Measurements from ENCODE around the gene GOLGA3.

DNA sequence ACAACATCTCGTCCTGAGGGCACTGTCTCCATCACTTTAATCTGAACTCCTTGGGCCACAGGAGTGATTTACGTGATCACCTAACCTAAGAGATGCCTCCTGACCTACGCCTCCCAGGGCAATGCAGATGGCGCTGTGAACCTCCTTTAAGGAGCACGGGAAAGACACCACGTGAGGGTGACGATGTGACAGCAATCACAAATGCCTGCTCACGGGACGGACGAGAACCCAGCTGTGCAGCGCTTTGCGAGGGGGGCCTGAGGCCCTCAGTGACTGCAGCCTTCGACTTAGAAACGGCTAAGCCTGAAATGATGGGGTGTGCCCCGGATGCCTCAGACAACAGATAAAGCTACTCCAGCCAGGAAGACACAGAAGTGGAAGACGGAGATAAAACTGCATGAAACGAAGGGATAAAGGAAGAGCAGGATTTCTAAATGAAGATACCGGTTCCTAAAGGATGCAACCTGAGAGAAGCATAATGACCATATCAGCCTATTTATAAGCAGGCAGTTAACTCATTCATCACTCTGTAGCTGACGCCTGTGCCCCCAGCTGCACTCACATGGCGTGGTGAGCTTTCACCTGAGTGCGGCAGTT lies 13.9 kb upstream of the GOLGA3 start:
- no peak for TF ChIP-seq KAT2A (conservative IDR thresholded peaks at IDR 0.05; ENCODE audit: control insufficient read depth, low read depth, low read length)
- TF ChIP-seq RFX5 (IDR thresholded peaks at IDR 0.05; ENCODE audit: low read depth, low read length) = no peak
- TF ChIP-seq, protein P1, sequence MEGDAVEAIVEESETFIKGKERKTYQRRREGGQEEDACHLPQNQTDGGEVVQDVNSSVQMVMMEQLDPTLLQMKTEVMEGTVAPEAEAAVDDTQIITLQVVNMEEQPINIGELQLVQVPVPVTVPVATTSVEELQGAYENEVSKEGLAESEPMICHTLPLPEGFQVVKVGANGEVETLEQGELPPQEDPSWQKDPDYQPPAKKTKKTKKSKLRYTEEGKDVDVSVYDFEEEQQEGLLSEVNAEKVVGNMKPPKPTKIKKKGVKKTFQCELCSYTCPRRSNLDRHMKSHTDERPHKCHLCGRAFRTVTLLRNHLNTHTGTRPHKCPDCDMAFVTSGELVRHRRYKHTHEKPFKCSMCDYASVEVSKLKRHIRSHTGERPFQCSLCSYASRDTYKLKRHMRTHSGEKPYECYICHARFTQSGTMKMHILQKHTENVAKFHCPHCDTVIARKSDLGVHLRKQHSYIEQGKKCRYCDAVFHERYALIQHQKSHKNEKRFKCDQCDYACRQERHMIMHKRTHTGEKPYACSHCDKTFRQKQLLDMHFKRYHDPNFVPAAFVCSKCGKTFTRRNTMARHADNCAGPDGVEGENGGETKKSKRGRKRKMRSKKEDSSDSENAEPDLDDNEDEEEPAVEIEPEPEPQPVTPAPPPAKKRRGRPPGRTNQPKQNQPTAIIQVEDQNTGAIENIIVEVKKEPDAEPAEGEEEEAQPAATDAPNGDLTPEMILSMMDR (IDR thresholded peaks at IDR 0.05 in 2 of 3, conservative IDR thresholded peaks at IDR 0.05 in 1 of 3; ENCODE audit: control insufficient read depth in 2 of 3, extremely low read depth in 1 of 3, insufficient read depth in 1 of 3, low read depth in 3 of 3, low read length in 3 of 3) = no peak
- TF ChIP-seq, protein P2, sequence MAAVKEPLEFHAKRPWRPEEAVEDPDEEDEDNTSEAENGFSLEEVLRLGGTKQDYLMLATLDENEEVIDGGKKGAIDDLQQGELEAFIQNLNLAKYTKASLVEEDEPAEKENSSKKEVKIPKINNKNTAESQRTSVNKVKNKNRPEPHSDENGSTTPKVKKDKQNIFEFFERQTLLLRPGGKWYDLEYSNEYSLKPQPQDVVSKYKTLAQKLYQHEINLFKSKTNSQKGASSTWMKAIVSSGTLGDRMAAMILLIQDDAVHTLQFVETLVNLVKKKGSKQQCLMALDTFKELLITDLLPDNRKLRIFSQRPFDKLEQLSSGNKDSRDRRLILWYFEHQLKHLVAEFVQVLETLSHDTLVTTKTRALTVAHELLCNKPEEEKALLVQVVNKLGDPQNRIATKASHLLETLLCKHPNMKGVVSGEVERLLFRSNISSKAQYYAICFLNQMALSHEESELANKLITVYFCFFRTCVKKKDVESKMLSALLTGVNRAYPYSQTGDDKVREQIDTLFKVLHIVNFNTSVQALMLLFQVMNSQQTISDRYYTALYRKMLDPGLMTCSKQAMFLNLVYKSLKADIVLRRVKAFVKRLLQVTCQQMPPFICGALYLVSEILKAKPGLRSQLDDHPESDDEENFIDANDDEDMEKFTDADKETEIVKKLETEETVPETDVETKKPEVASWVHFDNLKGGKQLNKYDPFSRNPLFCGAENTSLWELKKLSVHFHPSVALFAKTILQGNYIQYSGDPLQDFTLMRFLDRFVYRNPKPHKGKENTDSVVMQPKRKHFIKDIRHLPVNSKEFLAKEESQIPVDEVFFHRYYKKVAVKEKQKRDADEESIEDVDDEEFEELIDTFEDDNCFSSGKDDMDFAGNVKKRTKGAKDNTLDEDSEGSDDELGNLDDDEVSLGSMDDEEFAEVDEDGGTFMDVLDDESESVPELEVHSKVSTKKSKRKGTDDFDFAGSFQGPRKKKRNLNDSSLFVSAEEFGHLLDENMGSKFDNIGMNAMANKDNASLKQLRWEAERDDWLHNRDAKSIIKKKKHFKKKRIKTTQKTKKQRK (IDR thresholded peaks at IDR 0.05; ENCODE audit: low read depth, low read length) = no peak
- no peak for TF ChIP-seq YY1 (IDR thresholded peaks at IDR 0.05; ENCODE audit: low read depth, low read length)
- TF ChIP-seq POLR2A (IDR thresholded peaks at IDR 0.05; ENCODE audit: low read depth, low read length) = no peak
- no peak for TF ChIP-seq CHD4 (IDR thresholded peaks at IDR 0.05)
- TF ChIP-seq SUPT20H (IDR thresholded peaks at IDR 0.05; ENCODE audit: borderline replicate concordance, control insufficient read depth, low read depth, low read length) = no peak
- TF ChIP-seq NRF1 (conservative IDR thresholded peaks at IDR 0.05; ENCODE audit: low read depth, low read length) = no peak
- no peak for TF ChIP-seq ZNF384 (IDR thresholded peaks at IDR 0.05; ENCODE audit: borderline replicate concordance, low read depth, low read length)

Measured in GM12878 (cell line).